Astrocyte of the spinal cord (primary cell): ENCODE measurements around the gene SLC9A9.

Source experiments
- DNase-seq: peaks from one replicate; pipeline ENCODE4 v3.0.0; 2011; ENCODE audit warnings: low read depth, low spot score
- H3K4me3 ChIP-seq: 2 replicates; pipeline ENCODE4 v1.5.1; 2011; ENCODE audit warnings: low read depth, mild to moderate bottlenecking, low read length, moderate library complexity
- in situ Hi-C: cut with HindIII; loops from 2 replicates; pipeline ENCODE4 v1.10.0; 2017; ENCODE audit warnings: low sequenced_read_pairs
- TF ChIP-seq, protein P1 (sequence below): IDR thresholded peaks from 2 replicates; pipeline ENCODE4 v1.5.1; 2012; ENCODE audit warnings: low read depth, mild to moderate bottlenecking, low read length, inconsistent platforms

The SLC9A9 gene

DNA sequence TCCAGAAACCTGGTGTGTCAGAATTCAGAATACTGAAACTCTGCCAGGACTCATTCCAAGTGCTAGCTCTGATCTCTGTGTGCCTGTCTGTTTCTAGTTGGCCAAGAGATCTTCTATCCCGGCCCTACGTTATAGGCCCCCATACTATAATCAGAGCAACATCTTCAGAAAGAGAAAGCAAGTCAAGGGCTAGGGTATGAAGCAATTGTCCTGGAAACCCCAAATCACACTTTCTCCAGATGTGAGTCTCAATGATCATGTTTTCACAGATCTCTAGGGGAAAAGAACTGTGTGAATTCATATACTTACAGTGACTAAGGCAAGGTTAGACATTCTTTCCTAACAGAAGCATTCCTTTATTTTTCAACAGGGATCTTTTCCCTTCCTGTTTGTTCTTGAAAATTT lies 309.7 kb downstream of the SLC9A9 start:
- in situ Hi-C loops = no loop called here
- H3K4me3 ChIP-seq = no peak overlapping the region
- TF ChIP-seq, protein P1, sequence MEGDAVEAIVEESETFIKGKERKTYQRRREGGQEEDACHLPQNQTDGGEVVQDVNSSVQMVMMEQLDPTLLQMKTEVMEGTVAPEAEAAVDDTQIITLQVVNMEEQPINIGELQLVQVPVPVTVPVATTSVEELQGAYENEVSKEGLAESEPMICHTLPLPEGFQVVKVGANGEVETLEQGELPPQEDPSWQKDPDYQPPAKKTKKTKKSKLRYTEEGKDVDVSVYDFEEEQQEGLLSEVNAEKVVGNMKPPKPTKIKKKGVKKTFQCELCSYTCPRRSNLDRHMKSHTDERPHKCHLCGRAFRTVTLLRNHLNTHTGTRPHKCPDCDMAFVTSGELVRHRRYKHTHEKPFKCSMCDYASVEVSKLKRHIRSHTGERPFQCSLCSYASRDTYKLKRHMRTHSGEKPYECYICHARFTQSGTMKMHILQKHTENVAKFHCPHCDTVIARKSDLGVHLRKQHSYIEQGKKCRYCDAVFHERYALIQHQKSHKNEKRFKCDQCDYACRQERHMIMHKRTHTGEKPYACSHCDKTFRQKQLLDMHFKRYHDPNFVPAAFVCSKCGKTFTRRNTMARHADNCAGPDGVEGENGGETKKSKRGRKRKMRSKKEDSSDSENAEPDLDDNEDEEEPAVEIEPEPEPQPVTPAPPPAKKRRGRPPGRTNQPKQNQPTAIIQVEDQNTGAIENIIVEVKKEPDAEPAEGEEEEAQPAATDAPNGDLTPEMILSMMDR = no peak
- peak; percentile 73 for DNase-seq

GRCh38 chr3:143538061-143538460 lies 310.2 kb downstream of the SLC9A9 start:
- DNase-seq = no peak
- in situ Hi-C loops = no loop called here
- TF ChIP-seq, protein P1 = no peak

GRCh38 chr3:143536817-143537535 lies 311.3 kb downstream of the SLC9A9 start:
- peak; percentile 66 for DNase-seq
- TF ChIP-seq, protein P1 = no peak
- in situ Hi-C loops = no loop called here
- no peak overlapping the region for H3K4me3 ChIP-seq

More at GRCh38 chr3:143538061-143538460, 310.2 kb downstream of the SLC9A9 start:
- no peak overlapping the region for H3K4me3 ChIP-seq

- peak; percentile 9 for DNase-seq
- TF ChIP-seq, protein P1 = no peak
- in situ Hi-C loops = no loop called here
- no peak overlapping the region for H3K4me3 ChIP-seq
These were observed 312.1 kb downstream of the SLC9A9 start for GRCh38 chr3:143535994-143536784.

GRCh38 chr3:143533391-143533790 lies 314.9 kb downstream of the SLC9A9 start:
- H3K4me3 ChIP-seq = no peak overlapping the region
- no peak for DNase-seq
- in situ Hi-C loops = no loop called here
- TF ChIP-seq, protein P1 = no peak

GRCh38 chr3:143532091-143532490 lies 316.2 kb downstream of the SLC9A9 start:
- TF ChIP-seq, protein P1 = no peak
- DNase-seq = no peak
- no peak overlapping the region for H3K4me3 ChIP-seq
- in situ Hi-C loops = no loop called here
